ENCODE data around the gene DNAJC11. TPM values are rescaled to one million over a fixed set of nuclear protein-coding genes. Genes with fewer than 3 reads are reported as not detected.

The DNAJC11 gene
- polyA plus RNA-seq, 2 of the 4 experiments (the other 2 are of a cell fraction), result 35.7 to 48.5 TPM

GRCh38 chr1:6632588-6633514 lies 68.8 kb downstream of the DNAJC11 start:
- POLR2A ChIA-PET, result no interaction called here

GRCh38 chr1:6631058-6631457 lies 70.6 kb downstream of the DNAJC11 start:
- no peak overlapping the region for H3K27ac ChIP-seq
- TF ChIP-seq FOSL2 (IDR thresholded peaks at IDR 0.05) (no peak), FOSL2 (CRISPR knock-in tag; IDR thresholded peaks at IDR 0.05) (no peak), MYC (IDR thresholded peaks at IDR 0.05; ENCODE audit: borderline replicate concordance, low read length) (no peak), RFX5 (IDR thresholded peaks at IDR 0.05) (no peak), HEYL (CRISPR knock-in tag; IDR thresholded peaks at IDR 0.05) (no peak), PHF8 (IDR thresholded peaks at IDR 0.05; ENCODE audit: borderline replicate concordance, low read depth) (no peak), ZC3H11A (IDR thresholded peaks at IDR 0.05) (no peak), USF2 (IDR thresholded peaks at IDR 0.05) (no peak), SMC3 (IDR thresholded peaks at IDR 0.05) (no peak), POLR2A (IDR thresholded peaks at IDR 0.05; ENCODE audit: low read length) (no peak), TP53 (CRISPR knock-in tag; IDR thresholded peaks at IDR 0.05) (no peak), NR3C1 (IDR thresholded peaks at IDR 0.05) (no peak), RARB (CRISPR knock-in tag; IDR thresholded peaks at IDR 0.05) (no peak), ZNF302 (CRISPR knock-in tag; IDR thresholded peaks at IDR 0.05) (no peak), KDM1A (IDR thresholded peaks at IDR 0.05; ENCODE audit: low read depth) (no peak), BHLHE40 (IDR thresholded peaks at IDR 0.05; ENCODE audit: low read depth, low read length) (no peak), JUN (IDR thresholded peaks at IDR 0.05) (no peak), CHD2 (IDR thresholded peaks at IDR 0.05; ENCODE audit: low read length, partially characterized antibody) (no peak), MAFK (IDR thresholded peaks at IDR 0.05; ENCODE audit: partially characterized antibody) (no peak), CTCF (IDR thresholded peaks at IDR 0.05) (no peak)
- H3K9me3 ChIP-seq, result no peaks in the 10 kb centered on the region
- ATAC-seq (no peak), FAIRE-seq (no peak), DNase-seq (ENCODE audit: low read depth in 1 of 2, low spot score in 1 of 2) (no peak)
- POLR2A ChIA-PET, result no interaction called here
- 94% methylated on average over 8 of the region's 8 CpGs for WGBS (ENCODE audit: missing lambda C conversion rate)
- no peak overlapping the region for H3K4me2 ChIP-seq
- no peak overlapping the region for H3K4me3 ChIP-seq
- peaks cover 6% of the 10 kb centered on the region; the same call in 2 of the 3 replicates for H3K4me1 ChIP-seq
- CTCF ChIA-PET, result interaction anchor here (1.3 to 1.9 kb wide), 4 partner anchors 11 to 76 kb away, joined by 3 to 8 read pairs (median 4); partner anchors contain the start of genes NOL9 and TAS1R1

More at GRCh38 chr1:6632588-6633514, 68.8 kb downstream of the DNAJC11 start:
- whole genome bisulfite sequencing (ENCODE audit: missing lambda C conversion rate), result 92% methylated on average over 7 of the region's 30 CpGs
- TF ChIP-seq HEYL (CRISPR knock-in tag; IDR thresholded peaks at IDR 0.05) (no peak), HOXB5 (CRISPR knock-in tag; IDR thresholded peaks at IDR 0.05) (no peak), CBX8 (IDR thresholded peaks at IDR 0.05) (no peak), RNF2 (IDR thresholded peaks at IDR 0.05; ENCODE audit: borderline replicate concordance, low read depth) (no peak), ZSCAN20 (CRISPR knock-in tag; IDR thresholded peaks at IDR 0.05) (no peak), HOXA7 (CRISPR knock-in tag; IDR thresholded peaks at IDR 0.05) (no peak), CBX2 (IDR thresholded peaks at IDR 0.05; ENCODE audit: borderline replicate concordance, low read depth) (no peak), RAD21 (conservative IDR thresholded peaks at IDR 0.05 in 1 of 2, IDR thresholded peaks at IDR 0.05 in 1 of 2) (no peak), HDAC2 (IDR thresholded peaks at IDR 0.05) (no peak), ATOH8 (CRISPR knock-in tag; IDR thresholded peaks at IDR 0.05; ENCODE audit: low read depth) (no peak), FOXS1 (CRISPR knock-in tag; IDR thresholded peaks at IDR 0.05) (no peak), ZFP36 (IDR thresholded peaks at IDR 0.05; ENCODE audit: borderline replicate concordance, partially characterized antibody) (no peak), MAZ (IDR thresholded peaks at IDR 0.05; ENCODE audit: borderline replicate concordance, low read depth, low read length) (no peak)
- ATAC-seq, result no peak
- no peaks in the 10 kb centered on the region for H3K9me3 ChIP-seq
- DNase-seq (ENCODE audit: low read depth in 1 of 2, low spot score in 1 of 2), result no peak
- H3K4me3 ChIP-seq, result no peak overlapping the region
- CTCF ChIA-PET, result interaction anchor here (0.8 to 2.1 kb wide), 7 partner anchors 10 to 146 kb away, joined by 3 to 5 read pairs (median 3); partner anchors contain the start of genes NOL9 and TAS1R1
- no peak for FAIRE-seq
- H3K27ac ChIP-seq, result no peak overlapping the region
- H3K4me2 ChIP-seq, result no peak overlapping the region
- H3K4me1 ChIP-seq, result no peaks in the 10 kb centered on the region

Data from A549 (cell line).